Myocyte (in vitro differentiated cells): ENCODE data around the gene P4HA3. TPM values are rescaled to one million over a fixed set of nuclear protein-coding genes. Genes with fewer than 3 reads are reported as not detected.
A peak's percentile ranks its signal among the peaks of the same experiment; 100 is the strongest.

Experiments used
- DNase-seq: peaks from one replicate; pipeline ENCODE4 v3.0.0-alpha.2; 2012; ENCODE audit warnings: low read depth
- total RNA-seq: library from RNA; depleted of rRNA; stranded (reverse); fragments of >200 nt; gene quantifications from 2 replicates; pipeline ENCODE4 v1.2.3, GENCODE V29; 2014

P4HA3 gene
- total RNA-seq, 1 donor from 2014 or later, result not detected

GRCh38 chr11:74268456-74268855 lies 43.0 kb downstream of the P4HA3 start:
- DNase-seq, result no peak

- DNase-seq, result no peak
Measured at GRCh38 chr11:74267014-74267413, 44.4 kb downstream of the P4HA3 start.

- DNase-seq, result no peak
Measured at GRCh38 chr11:74265256-74265655, 46.2 kb downstream of the P4HA3 start.

GRCh38 chr11:74262725-74263124 lies 48.7 kb downstream of the P4HA3 start:
- no peak for DNase-seq

GRCh38 chr11:74257959-74258553 lies 53.4 kb downstream of the P4HA3 start:
- DNase-seq, result peak; percentile 59

GRCh38 chr11:74256378-74257133 lies 54.9 kb downstream of the P4HA3 start:
- no peak for DNase-seq

- DNase-seq, result peak; percentile 80
Measured at GRCh38 chr11:74255741-74256375, 55.6 kb downstream of the P4HA3 start.

- DNase-seq, result no peak
Measured at GRCh38 chr11:74253361-74253760, 58.1 kb downstream of the P4HA3 start.

GRCh38 chr11:74249496-74249895 lies 61.9 kb downstream of the P4HA3 start:
- no peak for DNase-seq

GRCh38 chr11:74248469-74248868 lies 63.0 kb downstream of the P4HA3 start:
- no peak for DNase-seq

GRCh38 chr11:74238243-74238642 lies 73.2 kb downstream of the P4HA3 start:
- DNase-seq, result no peak

- no peak for DNase-seq
Measured at GRCh38 chr11:74237541-74237940, 73.9 kb downstream of the P4HA3 start.

- DNase-seq, result no peak
Measured at GRCh38 chr11:74235121-74235520, 76.3 kb downstream of the P4HA3 start.

- no peak for DNase-seq
Measured at GRCh38 chr11:74233683-74234082, 77.8 kb downstream of the P4HA3 start.

GRCh38 chr11:74232311-74232950 lies 79.0 kb downstream of the P4HA3 start:
- no peak for DNase-seq

- DNase-seq, result peak; percentile 10
Measured at GRCh38 chr11:74226907-74227306, 84.5 kb downstream of the P4HA3 start.

- DNase-seq, result no peak
Measured at GRCh38 chr11:74225565-74225964, 85.9 kb downstream of the P4HA3 start.

GRCh38 chr11:74221816-74222215 lies 89.6 kb downstream of the P4HA3 start:
- no peak for DNase-seq

GRCh38 chr11:74220376-74220775 lies 91.1 kb downstream of the P4HA3 start:
- DNase-seq, result no peak
